Lower leg skin (tissue), 3 donors: ENCODE measurements around the gene ASIC4.

Source experiments
- CTCF ChIP-seq, 3 donors: fragments of 450-650 bp; IDR thresholded peaks; one replicate each; pipeline ENCODE4 v1.5.1; 2016; ENCODE audit warnings: antibody characterized with exemption in 3 of 3, mild to moderate bottlenecking in 3 of 3, moderate library complexity in 2 of 3
- POLR2A ChIP-seq, 2 donors: fragments of 450-650 bp; IDR thresholded peaks; one replicate each; pipeline ENCODE4 v1.6.1; 2016 to 2017; ENCODE audit warnings: antibody characterized with exemption in 2 of 2, mild to moderate bottlenecking in 1 of 2, moderate library complexity in 1 of 2

- TF ChIP-seq CTCF (IDR thresholded peaks at IDR 0.05) (no peak), POLR2A (IDR thresholded peaks at IDR 0.05) (no peak)
These were observed 58.1 kb downstream of the ASIC4 start, which contains the start of gene INHA for GRCh38 chr2:219572237-219573001.
